Brain microvascular endothelial cell (primary cell): ENCODE results near the gene DLGAP4.

Experiments
- DNase-seq: peaks from one replicate; pipeline ENCODE4 v3.0.0-alpha.2; 2020
- H3K27ac ChIP-seq: fragments of 250-450 bp; sonication (Bioruptor Pico); 2 replicates; pipeline ENCODE4 v1.5.1; 2020; ENCODE audit warnings: mild to moderate bottlenecking, moderate library complexity
- H3K27me3 ChIP-seq: fragments of 250-450 bp; sonication (Bioruptor Pico); replicated peaks from 2 replicates; pipeline ENCODE4 v1.5.1; 2020; ENCODE audit warnings: mild to moderate bottlenecking
- H3K36me3 ChIP-seq: fragments of 250-450 bp; sonication (Bioruptor Pico); replicated peaks from 2 replicates; pipeline ENCODE4 v1.5.1; 2020; ENCODE audit warnings: mild to moderate bottlenecking
- H3K4me3 ChIP-seq: 2 replicates; pipeline ENCODE4 v1.5.1; 2011; ENCODE audit warnings: low read depth, mild to moderate bottlenecking, control low read depth, low read length, moderate library complexity
- in situ Hi-C: cut with HindIII; loops from 2 replicates; pipeline ENCODE4 v1.10.0; 2017; ENCODE audit warnings: low sequenced_read_pairs, low pct_ligation_motif_present
- TF ChIP-seq, protein P1 (sequence below): IDR thresholded peaks from 2 replicates; pipeline ENCODE4 v1.5.1; 2011; ENCODE audit warnings: low read depth, mild to moderate bottlenecking, moderate library complexity, low read length, control low read depth, inconsistent platforms; ENCODE audit errors: missing control alignments

DLGAP4 gene

DNA sequence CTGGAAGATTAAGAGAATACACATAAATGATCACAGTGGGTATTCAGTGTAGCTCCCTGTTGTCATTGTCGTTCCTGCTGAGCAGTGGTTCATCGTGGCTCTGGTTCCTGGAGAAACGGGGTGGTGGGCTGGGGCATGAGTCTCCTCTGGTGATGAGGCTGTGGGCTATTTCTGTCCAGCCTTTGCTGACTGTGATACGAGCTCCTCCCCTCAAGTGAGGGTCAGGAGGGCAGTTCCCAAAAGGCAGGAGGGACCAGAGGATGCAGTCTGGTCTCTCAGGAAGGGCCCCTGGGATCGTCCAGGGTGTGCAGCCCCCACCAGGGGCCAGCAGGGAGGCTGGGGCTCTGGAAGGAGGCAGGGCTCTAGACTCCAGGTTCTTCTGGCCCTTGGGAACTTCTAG lies 31.1 kb upstream of the DLGAP4 start:
- Histone ChIP-seq H3K27me3 (peaks cover 13% of the 10 kb centered on the region), H3K36me3 (no peaks in the 10 kb centered on the region), H3K27ac (no peak overlapping the region), H3K4me3 (no peak overlapping the region)
- in situ Hi-C loops = no loop called here
- TF ChIP-seq, protein P1, sequence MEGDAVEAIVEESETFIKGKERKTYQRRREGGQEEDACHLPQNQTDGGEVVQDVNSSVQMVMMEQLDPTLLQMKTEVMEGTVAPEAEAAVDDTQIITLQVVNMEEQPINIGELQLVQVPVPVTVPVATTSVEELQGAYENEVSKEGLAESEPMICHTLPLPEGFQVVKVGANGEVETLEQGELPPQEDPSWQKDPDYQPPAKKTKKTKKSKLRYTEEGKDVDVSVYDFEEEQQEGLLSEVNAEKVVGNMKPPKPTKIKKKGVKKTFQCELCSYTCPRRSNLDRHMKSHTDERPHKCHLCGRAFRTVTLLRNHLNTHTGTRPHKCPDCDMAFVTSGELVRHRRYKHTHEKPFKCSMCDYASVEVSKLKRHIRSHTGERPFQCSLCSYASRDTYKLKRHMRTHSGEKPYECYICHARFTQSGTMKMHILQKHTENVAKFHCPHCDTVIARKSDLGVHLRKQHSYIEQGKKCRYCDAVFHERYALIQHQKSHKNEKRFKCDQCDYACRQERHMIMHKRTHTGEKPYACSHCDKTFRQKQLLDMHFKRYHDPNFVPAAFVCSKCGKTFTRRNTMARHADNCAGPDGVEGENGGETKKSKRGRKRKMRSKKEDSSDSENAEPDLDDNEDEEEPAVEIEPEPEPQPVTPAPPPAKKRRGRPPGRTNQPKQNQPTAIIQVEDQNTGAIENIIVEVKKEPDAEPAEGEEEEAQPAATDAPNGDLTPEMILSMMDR = no peak
- no peak for DNase-seq

DNA sequence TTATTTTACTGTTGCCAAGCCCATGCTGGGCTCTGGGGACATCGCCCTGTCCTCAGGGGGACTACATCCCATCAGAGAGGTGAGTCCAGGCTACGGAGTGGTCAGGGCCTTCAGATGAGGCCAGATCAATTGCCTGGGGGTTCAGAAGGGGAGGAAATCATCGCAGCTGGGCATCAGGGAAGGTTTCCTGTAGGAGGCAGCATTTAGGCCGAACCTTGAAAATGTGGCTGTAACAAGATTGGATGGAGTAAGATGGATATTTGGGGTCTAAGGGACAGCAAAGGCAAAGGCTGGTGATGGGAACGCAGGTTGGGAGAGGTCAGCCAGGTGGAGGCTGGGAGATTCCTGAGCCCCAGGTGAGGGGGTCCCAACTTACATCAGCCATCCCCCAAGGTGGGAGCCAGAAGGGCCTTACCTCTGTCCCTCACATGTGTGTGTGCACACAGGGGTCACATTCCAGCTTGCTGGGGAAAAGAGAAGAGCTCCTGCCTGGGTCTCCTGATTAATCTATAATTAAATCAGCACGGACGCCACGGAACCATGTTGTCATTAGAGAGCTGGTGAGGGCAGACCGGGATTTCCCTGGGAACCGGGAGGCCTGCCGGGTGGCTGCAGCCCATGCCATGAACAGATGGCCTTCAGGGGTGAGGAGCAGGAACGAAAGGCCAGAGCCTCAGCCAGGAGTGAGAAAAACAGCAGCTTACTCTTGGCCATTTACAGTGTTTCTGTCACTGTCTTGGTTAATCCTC lies 30.5 kb upstream of the DLGAP4 start:
- Histone ChIP-seq H3K27ac (no peak overlapping the region), H3K27me3 (peaks cover 13% of the 10 kb centered on the region)
- in situ Hi-C loops = no loop called here

DNA sequence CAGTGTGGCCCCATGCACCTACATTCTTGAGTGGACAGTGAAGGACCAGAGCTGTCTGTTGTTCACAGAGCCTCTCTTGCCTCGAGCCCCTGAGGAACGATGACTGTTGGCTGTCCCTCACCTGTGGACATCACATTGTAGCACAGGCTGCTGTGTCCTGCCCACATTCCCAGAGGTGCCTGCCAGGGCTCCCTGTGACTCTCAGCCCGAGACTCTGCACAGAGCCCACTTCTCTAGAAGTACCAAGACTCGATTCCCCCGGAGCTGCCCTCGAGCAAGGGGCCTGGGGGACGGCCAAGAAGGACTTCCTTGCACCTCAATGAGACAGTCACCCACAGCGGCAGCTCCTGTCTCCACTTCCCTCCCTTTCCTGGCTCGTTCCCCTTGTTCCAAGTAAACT lies 28.6 kb upstream of the DLGAP4 start:
- no peak for DNase-seq
- Histone ChIP-seq H3K27ac (no peak overlapping the region), H3K36me3 (no peaks in the 10 kb centered on the region), H3K27me3 (peaks cover 13% of the 10 kb centered on the region), H3K4me3 (no peak overlapping the region)
- in situ Hi-C loops = no loop called here
- TF ChIP-seq, protein P1 = no peak

More for the DNA sequence above, 30.5 kb upstream of the DLGAP4 start:
- no peaks in the 10 kb centered on the region for H3K36me3 ChIP-seq
- TF ChIP-seq, protein P1 = no peak
- H3K4me3 ChIP-seq = no peak overlapping the region
- no peak for DNase-seq

DNA sequence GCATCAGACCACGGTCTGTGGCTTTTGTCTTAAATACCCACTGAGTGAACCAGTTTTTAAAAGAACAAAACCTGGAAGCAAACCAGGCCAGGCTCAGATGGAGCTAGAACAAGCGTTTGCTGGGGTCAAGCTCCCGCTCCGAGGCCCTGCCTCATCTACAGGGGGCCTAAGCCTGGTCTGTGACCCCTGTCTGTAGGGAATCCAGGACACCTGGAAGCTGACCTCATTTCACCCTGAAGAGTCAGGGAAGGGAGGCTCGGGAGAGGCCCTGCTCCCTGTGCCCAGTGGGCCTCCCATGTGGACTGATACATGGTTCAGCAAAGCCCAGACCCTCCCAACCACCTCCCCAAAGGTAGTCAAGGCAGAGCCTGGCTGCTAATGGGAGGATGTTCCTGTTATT lies 26.8 kb upstream of the DLGAP4 start:
- in situ Hi-C loops = no loop called here
- DNase-seq = no peak
- Histone ChIP-seq H3K27ac (no peak overlapping the region), H3K36me3 (no peaks in the 10 kb centered on the region), H3K4me3 (no peak overlapping the region), H3K27me3 (peaks cover 4% of the 10 kb centered on the region)
- TF ChIP-seq, protein P1 = no peak

DNA sequence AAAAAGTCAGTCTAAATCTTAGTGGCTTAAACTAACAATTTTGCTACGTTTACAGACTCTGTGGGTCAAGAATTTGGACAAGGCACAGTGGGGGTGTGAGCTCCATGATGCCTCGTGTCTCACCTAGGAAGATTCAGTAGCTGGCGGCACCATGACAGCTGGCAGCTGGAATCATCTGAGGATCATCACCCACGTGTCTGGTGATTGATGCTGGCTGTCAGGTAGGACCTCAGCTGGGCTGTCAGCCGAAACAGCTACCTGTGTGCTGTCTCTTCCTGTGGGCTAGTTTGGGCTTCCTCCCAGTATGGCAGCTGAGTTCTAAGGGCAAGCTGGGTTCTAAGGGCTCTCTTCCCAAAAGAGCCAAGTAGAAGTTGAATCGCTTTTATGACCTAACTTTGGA lies 26.4 kb upstream of the DLGAP4 start:
- Histone ChIP-seq H3K27ac (no peak overlapping the region), H3K36me3 (no peaks in the 10 kb centered on the region), H3K27me3 (peaks cover 2% of the 10 kb centered on the region), H3K4me3 (no peak overlapping the region)
- no peak for DNase-seq
- in situ Hi-C loops = no loop called here
- TF ChIP-seq, protein P1 = no peak

DNA sequence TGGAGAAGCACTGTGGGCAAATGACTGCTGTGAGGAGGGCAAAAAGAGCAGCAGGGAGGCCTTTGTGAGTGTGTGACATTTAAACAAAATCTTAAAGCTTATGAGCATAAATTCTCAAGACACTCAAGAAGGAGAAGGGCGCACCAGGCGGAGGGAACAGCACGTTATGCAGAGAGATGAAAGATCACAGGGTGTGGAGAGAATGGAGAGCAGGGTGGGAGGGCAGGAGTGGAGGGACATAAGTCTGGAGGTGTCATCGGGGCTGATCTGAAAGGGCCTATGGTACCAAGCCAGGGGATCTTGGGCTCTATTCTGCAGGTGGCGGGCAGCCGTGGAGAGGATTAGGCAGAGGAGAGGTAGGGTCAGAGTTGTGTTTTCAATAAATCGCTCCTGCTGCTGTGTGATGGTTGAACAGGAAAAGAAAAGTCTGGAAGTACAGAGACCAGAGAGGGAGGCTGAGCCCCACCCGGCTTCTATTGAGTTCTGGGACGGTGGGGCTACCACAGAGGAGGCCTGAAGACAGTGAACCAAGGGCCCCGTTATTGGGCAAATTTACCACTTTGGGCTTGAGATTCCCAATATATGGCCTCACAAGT lies 24.3 kb upstream of the DLGAP4 start:
- DNase-seq = no peak
- no peaks in the 10 kb centered on the region for H3K36me3 ChIP-seq
- no peak overlapping the region for H3K4me3 ChIP-seq
- H3K27me3 ChIP-seq = peaks cover 2% of the 10 kb centered on the region
- in situ Hi-C loops = no loop called here
- H3K27ac ChIP-seq = no peak overlapping the region
- TF ChIP-seq, protein P1 = no peak
